CD14-positive monocyte (primary cell): ENCODE data around the gene THG1L. TPM values are rescaled to one million over a fixed set of nuclear protein-coding genes. Genes with fewer than 3 reads are reported as not detected.

Experiments
- DNase-seq, 3 donors: peaks; one replicate each; pipeline ENCODE4 v3.0.0-alpha.2; 2011 to 2022
- H2AFZ ChIP-seq: 2 replicates; pipeline ENCODE4 v1.6.0; 2012; ENCODE audit warnings: mild to moderate bottlenecking, low read depth, low read length, inconsistent platforms; ENCODE audit not compliant: insufficient read depth, poor library complexity, severe bottlenecking
- H3K27ac ChIP-seq, 2 donors: 1 replicate in 1 of 2; 2 replicates in 1 of 2; pipeline ENCODE4 v1.5.1; 2012 to 2013; ENCODE audit warnings: low read length in 2 of 2, control low read depth in 1 of 2, inconsistent platforms in 1 of 2, low read depth in 1 of 2, mild to moderate bottlenecking in 1 of 2
- H3K27me3 ChIP-seq, 2 donors: one replicate each; pipeline versions ENCODE4 v1.6.0 to v1.6.1; 2011 to 2013; ENCODE audit warnings: low read length in 2 of 2; ENCODE audit not compliant: control insufficient read depth in 2 of 2, insufficient read depth in 2 of 2
- H3K36me3 ChIP-seq, 2 donors: replicated peaks in 1 of 2; 1 replicate in 1 of 2; 2 replicates in 1 of 2; pipeline versions ENCODE4 v1.5.1 to v1.6.1; 2012 to 2013; ENCODE audit warnings: low read length in 2 of 2, control low read depth in 1 of 2, inconsistent platforms in 1 of 2, mild to moderate bottlenecking in 1 of 2; ENCODE audit not compliant: insufficient read depth in 2 of 2, control insufficient read depth in 1 of 2
- H3K4me1 ChIP-seq, 2 donors: 1 replicate in 1 of 2; 2 replicates in 1 of 2; pipeline versions ENCODE4 v1.5.1 to v1.6.1; 2012 to 2013; ENCODE audit warnings: low read length in 2 of 2, control low read depth in 1 of 2, inconsistent platforms in 1 of 2, mild to moderate bottlenecking in 1 of 2, moderate library complexity in 1 of 2; ENCODE audit not compliant: insufficient read depth in 2 of 2, control insufficient read depth in 1 of 2
- H3K4me2 ChIP-seq: replicated peaks from 2 replicates; pipeline ENCODE3; 2012; ENCODE audit warnings: low read length, moderate library complexity, mild to moderate bottlenecking; ENCODE audit not compliant: poor library complexity, severe bottlenecking; ENCODE audit errors: extremely low read depth
- H3K4me3 ChIP-seq, 3 experiments: fragments of 200-600 bp in 1 of 3; sonication (generic) in 1 of 3; replicated peaks in 1 of 3; 1 replicate in 2 of 3; 2 replicates in 1 of 3; pipeline ENCODE4 v1.5.1; 2011 to 2013; ENCODE audit warnings: low read length in 3 of 3, mild to moderate bottlenecking in 3 of 3, control low read depth in 2 of 3, low read depth in 2 of 3, inconsistent platforms in 1 of 3, moderate library complexity in 1 of 3
- H3K79me2 ChIP-seq: 2 replicates; pipeline ENCODE4 v1.6.0; 2012; ENCODE audit warnings: mild to moderate bottlenecking, control low read depth, inconsistent platforms, low read length, moderate library complexity; ENCODE audit not compliant: insufficient read depth
- H3K9ac ChIP-seq: 2 replicates; pipeline ENCODE4 v1.6.0; 2017; ENCODE audit warnings: low read length, mild to moderate bottlenecking; ENCODE audit not compliant: insufficient read depth, poor library complexity, severe bottlenecking
- H3K9me3 ChIP-seq, 2 donors: replicated peaks in 1 of 2; 1 replicate in 1 of 2; 2 replicates in 1 of 2; pipeline versions ENCODE4 v1.5.1 to v1.6.1; 2012 to 2013; ENCODE audit warnings: low read length in 2 of 2, control low read depth in 1 of 2; ENCODE audit not compliant: control insufficient read depth in 1 of 2, insufficient read depth in 1 of 2
- H4K20me1 ChIP-seq: 2 replicates; pipeline ENCODE4 v1.6.0; 2012; ENCODE audit warnings: mild to moderate bottlenecking, low read length, control low read depth, moderate library complexity; ENCODE audit not compliant: insufficient read depth
- H3K27ac Mint-ChIP-seq, 7 donors: one replicate each; pipeline ENCODE4 v1.8.0; 2020; ENCODE audit warnings: mild to moderate bottlenecking in 7 of 7, mixed read lengths in 7 of 7, moderate library complexity in 6 of 7, inconsistent platforms in 2 of 7
- H3K27me3 Mint-ChIP-seq, 3 donors: one replicate each; pipeline ENCODE4 v1.8.0; 2021 to 2022; ENCODE audit warnings: low read depth in 3 of 3, mild to moderate bottlenecking in 3 of 3, mixed read lengths in 3 of 3, moderate library complexity in 3 of 3, inconsistent platforms in 1 of 3
- H3K36me3 Mint-ChIP-seq, 2 donors: one replicate each; pipeline ENCODE4 v1.8.0; 2020; ENCODE audit warnings: mixed read lengths in 2 of 2, inconsistent platforms in 1 of 2, mild to moderate bottlenecking in 1 of 2
- H3K4me1 Mint-ChIP-seq: one replicate; pipeline ENCODE4 v1.8.0; 2020; ENCODE audit warnings: mild to moderate bottlenecking, mixed read lengths
- H3K4me3 Mint-ChIP-seq, 2 donors: one replicate each; pipeline ENCODE4 v1.8.0; 2020; ENCODE audit warnings: mild to moderate bottlenecking in 2 of 2, mixed read lengths in 2 of 2, moderate library complexity in 1 of 2
- H3K9me3 Mint-ChIP-seq, 7 donors: one replicate each; pipeline ENCODE4 v1.8.0; 2020 to 2022; ENCODE audit warnings: mixed read lengths in 7 of 7, mild to moderate bottlenecking in 6 of 7, moderate library complexity in 6 of 7, inconsistent platforms in 2 of 7
- CTCF ChIP-seq: fragments of 200-600 bp; IDR thresholded peaks from one replicate; pipeline ENCODE4 v1.8.0; 2022; ENCODE audit warnings: antibody characterized with exemption, mild to moderate bottlenecking
- WGBS: methylation state at CpG from one replicate; pipeline ENCODE4 v1.1.5; 2013; ENCODE audit warnings: missing lambda C conversion rate; ENCODE audit not compliant: insufficient coverage; 5-methylcytosine and 5-hydroxymethylcytosine counted together
- intact Hi-C, 2 donors: fragments of 100-400 bp; cut with micrococcal nuclease; formaldehyde crosslinking; loops; one replicate each; pipeline versions ENCODE4 v1.15.0 to v1.15.1; 2023
- polyA plus RNA-seq, 3 donors: library from polyadenylated mRNA; depleted of rRNA in 1 of 3; unstranded in 2 of 3; stranded (reverse) in 1 of 3; fragments of 300-500 nt in 2 of 3; fragments of >200 nt in 1 of 3; fragmentation: Illumina TruSeq in 2 of 3; gene quantifications; 1 replicate in 2 of 3; 2 replicates in 1 of 3; pipeline ENCODE4 v1.2.3, GENCODE V29; 2012 to 2021

The THG1L gene
- polyA plus RNA-seq, 3 donors, result 7.6 to 12.2 (median 7.6) TPM

- no peak overlapping the region for H3K27ac Mint-ChIP-seq
- H3K4me2 ChIP-seq, result no peak overlapping the region
- H3K36me3 ChIP-seq, result no peaks in the 10 kb centered on the region
- no peaks in the 10 kb centered on the region for H3K36me3 Mint-ChIP-seq
- H3K9me3 ChIP-seq, result no peaks in the 10 kb centered on the region
- no peak overlapping the region for H3K9ac ChIP-seq
- no peak overlapping the region for H3K4me3 ChIP-seq
- peaks cover 0 to 3% of the 10 kb centered on the region in 2 donors for H3K27me3 ChIP-seq
- DNase-seq, result peak; percentile 9 to 63 (median 50)
- no peaks in the 10 kb centered on the region for H3K79me2 ChIP-seq
- H3K27me3 Mint-ChIP-seq, result peaks cover 0 to 10% (median 2%) of the 10 kb centered on the region in 3 donors
- no peak for TF ChIP-seq CTCF
- WGBS, result no CpG with 5 or more reads among the region's 2 CpGs
- H3K4me1 Mint-ChIP-seq, result no peaks in the 10 kb centered on the region
- intact Hi-C loops, result loop anchor here in 1 of 2 donors (10.0 kb wide), 1 partner anchor 266 kb away; no protein-coding TSS in a partner anchor
- no peaks in the 10 kb centered on the region for H3K4me1 ChIP-seq
- H3K9me3 Mint-ChIP-seq, result no peaks in the 10 kb centered on the region
- H4K20me1 ChIP-seq, result no peaks in the 10 kb centered on the region
- H3K27ac ChIP-seq, result no peak overlapping the region
- no peak overlapping the region for H3K4me3 Mint-ChIP-seq
- H2AFZ ChIP-seq, result no peak overlapping the region
Measured at GRCh38 chr5:157710882-157711281, 20.3 kb upstream of the THG1L start.

DNA sequence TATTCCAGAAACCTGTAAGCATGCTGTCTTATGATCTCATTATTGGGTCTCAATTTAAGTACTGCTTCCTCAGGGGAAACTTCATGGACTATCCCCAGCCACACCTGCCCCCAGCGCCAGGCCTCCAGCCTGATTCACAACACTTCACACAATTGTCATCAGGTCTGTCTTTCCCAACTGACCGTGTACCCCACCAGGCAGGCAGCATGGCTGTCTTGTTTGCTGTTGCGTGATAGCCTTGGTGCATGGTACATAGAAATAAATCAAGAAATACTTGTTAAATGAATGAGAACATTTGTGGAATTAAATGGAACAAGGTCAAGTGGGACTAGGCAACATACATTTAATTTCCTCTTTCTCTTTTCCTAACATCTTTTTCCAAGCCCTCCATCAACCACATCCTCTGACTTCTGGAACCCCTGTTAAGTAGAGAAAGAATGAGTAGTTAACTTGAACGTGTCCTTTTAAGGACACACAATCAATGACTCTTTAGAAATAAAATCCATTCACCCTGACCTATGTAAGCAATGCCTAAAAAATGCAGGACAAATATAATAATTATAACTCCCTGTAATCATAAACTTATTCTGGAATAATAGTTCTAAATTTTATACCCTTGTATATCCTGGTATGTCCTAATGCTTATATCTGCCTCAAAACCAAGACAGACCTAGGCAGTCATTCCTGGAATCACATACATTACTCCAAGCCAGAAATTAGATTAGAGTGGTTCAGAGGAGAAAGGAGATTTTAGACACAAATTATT is 17.2 kb upstream of the THG1L start:
- no peaks in the 10 kb centered on the region for H3K4me1 ChIP-seq
- peaks cover 0 to 3% of the 10 kb centered on the region in 2 donors for H3K27me3 ChIP-seq
- Mint-ChIP-seq H3K9me3 (no peaks in the 10 kb centered on the region), H3K27me3 (peaks cover 0 to 10% (median 0%) of the 10 kb centered on the region in 3 donors), H3K4me1 (peaks cover 4% of the 10 kb centered on the region), H3K4me3 (no peak overlapping the region), H3K27ac (no peak overlapping the region), H3K36me3 (no peaks in the 10 kb centered on the region)
- intact Hi-C loops, result loop anchor here in 1 of 2 donors (10.0 kb wide), 1 partner anchor 269 kb away; no protein-coding TSS in a partner anchor
- no peak overlapping the region for H3K4me3 ChIP-seq
- H3K36me3 ChIP-seq, result no peaks in the 10 kb centered on the region
- H3K9ac ChIP-seq, result no peak overlapping the region
- H3K79me2 ChIP-seq, result no peaks in the 10 kb centered on the region
- TF ChIP-seq CTCF, result no peak
- H3K9me3 ChIP-seq, result no peaks in the 10 kb centered on the region
- H3K27ac ChIP-seq, result no peak overlapping the region
- WGBS, result 100% methylated on average over 1 of the region's 4 CpGs
- no peak overlapping the region for H2AFZ ChIP-seq
- DNase-seq, result no peak
- no peaks in the 10 kb centered on the region for H4K20me1 ChIP-seq
- no peak overlapping the region for H3K4me2 ChIP-seq
